PFSK-1 (cell line): ENCODE data around the gene NXT1.

Experiments
- POLR2AphosphoS5 ChIP-seq: IDR thresholded peaks from 2 replicates; pipeline ENCODE4 v1.6.1; 2012; ENCODE audit warnings: low read depth, mild to moderate bottlenecking, control low read depth, low read length, moderate library complexity
- TAF1 ChIP-seq: IDR thresholded peaks from 2 replicates; pipeline ENCODE4 v1.6.1; 2012; ENCODE audit warnings: low read length, control low read depth, borderline replicate concordance; ENCODE audit not compliant: insufficient read depth
- TF ChIP-seq, protein P1 (sequence below), 2 experiments: IDR thresholded peaks; 2 replicates each; pipeline versions ENCODE4 v1.6.1 to v1.8.0; 2011 to 2012; ENCODE audit warnings: low read depth in 2 of 2, low read length in 2 of 2, control low read depth in 1 of 2, inconsistent platforms in 1 of 2, mild to moderate bottlenecking in 1 of 2, moderate library complexity in 1 of 2; ENCODE audit not compliant: insufficient read depth in 1 of 2

- no peak for TF ChIP-seq POLR2AphosphoS5
- TF ChIP-seq, protein P1, sequence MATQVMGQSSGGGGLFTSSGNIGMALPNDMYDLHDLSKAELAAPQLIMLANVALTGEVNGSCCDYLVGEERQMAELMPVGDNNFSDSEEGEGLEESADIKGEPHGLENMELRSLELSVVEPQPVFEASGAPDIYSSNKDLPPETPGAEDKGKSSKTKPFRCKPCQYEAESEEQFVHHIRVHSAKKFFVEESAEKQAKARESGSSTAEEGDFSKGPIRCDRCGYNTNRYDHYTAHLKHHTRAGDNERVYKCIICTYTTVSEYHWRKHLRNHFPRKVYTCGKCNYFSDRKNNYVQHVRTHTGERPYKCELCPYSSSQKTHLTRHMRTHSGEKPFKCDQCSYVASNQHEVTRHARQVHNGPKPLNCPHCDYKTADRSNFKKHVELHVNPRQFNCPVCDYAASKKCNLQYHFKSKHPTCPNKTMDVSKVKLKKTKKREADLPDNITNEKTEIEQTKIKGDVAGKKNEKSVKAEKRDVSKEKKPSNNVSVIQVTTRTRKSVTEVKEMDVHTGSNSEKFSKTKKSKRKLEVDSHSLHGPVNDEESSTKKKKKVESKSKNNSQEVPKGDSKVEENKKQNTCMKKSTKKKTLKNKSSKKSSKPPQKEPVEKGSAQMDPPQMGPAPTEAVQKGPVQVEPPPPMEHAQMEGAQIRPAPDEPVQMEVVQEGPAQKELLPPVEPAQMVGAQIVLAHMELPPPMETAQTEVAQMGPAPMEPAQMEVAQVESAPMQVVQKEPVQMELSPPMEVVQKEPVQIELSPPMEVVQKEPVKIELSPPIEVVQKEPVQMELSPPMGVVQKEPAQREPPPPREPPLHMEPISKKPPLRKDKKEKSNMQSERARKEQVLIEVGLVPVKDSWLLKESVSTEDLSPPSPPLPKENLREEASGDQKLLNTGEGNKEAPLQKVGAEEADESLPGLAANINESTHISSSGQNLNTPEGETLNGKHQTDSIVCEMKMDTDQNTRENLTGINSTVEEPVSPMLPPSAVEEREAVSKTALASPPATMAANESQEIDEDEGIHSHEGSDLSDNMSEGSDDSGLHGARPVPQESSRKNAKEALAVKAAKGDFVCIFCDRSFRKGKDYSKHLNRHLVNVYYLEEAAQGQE (IDR thresholded peaks at IDR 0.05; ENCODE audit: insufficient read depth in 1 of 2, low read depth in 2 of 2, low read length in 2 of 2) = no peak
- TF ChIP-seq TAF1 = no peak
These were observed 18.7 kb downstream of the NXT1 start for GRCh38 chr20:23369072-23369823.
